RPMI7951 (cell line): ENCODE measurements around the gene ANKS1B. TPM values are rescaled to one million over a fixed set of nuclear protein-coding genes. Genes with fewer than 3 reads are reported as not detected.
"Not testable (repeated sequence)": the region's sequence is repeated elsewhere in the genome, so short reads cannot be mapped to it uniquely, and the experiment has no call there.

Experiments used
- DNase-seq: peaks from one replicate; pipeline ENCODE4 v3.0.0-alpha.2; 2012; ENCODE audit warnings: low read depth
- total RNA-seq: library from RNA; depleted of rRNA; stranded (reverse); fragments of >200 nt; shearing (Covaris generic); gene quantifications from 2 replicates; pipeline ENCODE4 v1.2.3, GENCODE V29; 2014

Gene ANKS1B
- total RNA-seq, 1 experiment from 2014 or later: not detected

- no peak for DNase-seq
These were observed 717.7 kb downstream of the ANKS1B start for GRCh38 chr12:99267038-99267437.

- no peak for DNase-seq
These were observed 719.1 kb downstream of the ANKS1B start for GRCh38 chr12:99265648-99266047.

- DNase-seq: no peak
These were observed 723.5 kb downstream of the ANKS1B start for GRCh38 chr12:99261256-99261655.

GRCh38 chr12:99260456-99260996 lies 724.2 kb downstream of the ANKS1B start:
- DNase-seq: no peak

- DNase-seq: peak; percentile 51
These were observed 725.4 kb downstream of the ANKS1B start for GRCh38 chr12:99259040-99259934.

GRCh38 chr12:99257672-99258071 lies 727.1 kb downstream of the ANKS1B start:
- no peak for DNase-seq

GRCh38 chr12:99253068-99253467 lies 731.7 kb downstream of the ANKS1B start:
- no peak for DNase-seq

GRCh38 chr12:99250091-99250490 lies 734.6 kb downstream of the ANKS1B start:
- DNase-seq: no peak

GRCh38 chr12:99249543-99249942 lies 735.2 kb downstream of the ANKS1B start:
- no peak for DNase-seq

GRCh38 chr12:99237907-99238538 lies 746.7 kb downstream of the ANKS1B start:
- DNase-seq: not testable (repeated sequence)

- no peak for DNase-seq
These were observed 749.4 kb downstream of the ANKS1B start for GRCh38 chr12:99235381-99235780.

GRCh38 chr12:99234702-99235101 lies 750.0 kb downstream of the ANKS1B start:
- no peak for DNase-seq

GRCh38 chr12:99232324-99232723 lies 752.4 kb downstream of the ANKS1B start:
- no peak for DNase-seq

- no peak for DNase-seq
These were observed 753.7 kb downstream of the ANKS1B start for GRCh38 chr12:99231031-99231430.

- DNase-seq: no peak
These were observed 760.5 kb downstream of the ANKS1B start for GRCh38 chr12:99224237-99224636.

GRCh38 chr12:99223579-99223978 lies 761.2 kb downstream of the ANKS1B start:
- no peak for DNase-seq

- no peak for DNase-seq
These were observed 771.7 kb downstream of the ANKS1B start for GRCh38 chr12:99213047-99213446.

GRCh38 chr12:99212275-99212674 lies 772.5 kb downstream of the ANKS1B start:
- DNase-seq: no peak

- DNase-seq: no peak
These were observed 779.6 kb downstream of the ANKS1B start for GRCh38 chr12:99205111-99205510.

GRCh38 chr12:99201906-99202645 lies 782.7 kb downstream of the ANKS1B start:
- DNase-seq: no peak

GRCh38 chr12:99200711-99201384 lies 783.9 kb downstream of the ANKS1B start:
- no peak for DNase-seq

- DNase-seq: no peak
These were observed 789.3 kb downstream of the ANKS1B start for GRCh38 chr12:99195474-99195873.
